OCI-M2 (cell line): ENCODE measurements around the gene RPL27.
A peak's percentile ranks its signal among the peaks of the same experiment; 100 is the strongest.
"Not testable (repeated sequence)": the region's sequence is repeated elsewhere in the genome, so short reads cannot be mapped to it uniquely, and the experiment has no call there.

Experiments
- DNase-seq: peaks from one replicate; lab custom pipeline; 2025; ENCODE audit not compliant: unreplicated experiment; lab: John Stamatoyannopoulos, UW

Gene RPL27

GRCh38 chr17:42997984-42998938, at the start of gene RPL27:
Gene RPL27, plus strand, starts transcription at chr17:42998419. Its CDS starts 332 bp downstream, at chr17:42998751.
- DNase-seq, result peak; percentile 95

GRCh38 chr17:42950044-42950783, 48.0 kb upstream of the RPL27 start:
- DNase-seq, result no peak

- no peak for DNase-seq
Measured at GRCh38 chr17:42953669-42954068, 44.5 kb upstream of the RPL27 start.

DNA sequence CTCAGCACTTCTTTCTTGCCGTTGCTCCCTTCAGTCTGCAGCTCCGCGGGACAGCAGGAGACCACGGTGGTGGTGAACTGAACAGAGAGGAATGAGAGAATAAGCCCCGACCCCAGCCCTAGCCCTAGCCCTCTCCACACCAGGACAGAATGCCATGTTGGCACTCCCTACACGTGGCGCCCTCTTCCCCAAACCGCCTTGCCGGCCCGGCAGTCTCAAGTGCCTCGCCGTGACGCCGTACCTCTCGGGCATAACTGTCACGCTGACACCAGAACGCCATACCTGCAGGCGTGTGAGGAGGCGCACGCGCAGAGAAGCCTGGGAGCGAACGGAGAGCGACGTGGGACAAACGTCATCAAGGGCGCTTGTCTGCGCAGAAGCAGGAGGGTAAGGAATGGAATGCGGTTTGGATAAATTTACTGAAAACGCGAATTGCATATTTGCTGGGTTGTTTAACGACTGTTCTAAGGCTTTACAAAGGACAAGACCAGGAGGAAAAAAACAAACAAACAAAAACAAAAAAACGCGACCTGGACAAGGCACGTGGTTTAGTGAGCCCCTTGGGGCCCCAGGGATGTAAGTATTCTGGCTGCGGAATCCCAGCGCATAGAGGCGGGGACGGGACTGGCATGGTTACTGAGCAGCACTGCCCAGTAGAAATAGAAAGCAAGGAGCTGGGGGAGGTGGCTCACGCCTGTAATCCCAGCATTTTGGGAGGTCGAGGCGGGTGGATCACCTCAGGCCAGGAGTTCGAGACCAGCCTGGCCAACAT, 33.9 kb upstream of the RPL27 start, which contains the start of gene AARSD1:
AARSD1 (minus strand) TSS at position 294 of the 772 bp plus-strand sequence; CDS start at position 280, 14 bp downstream.
- no peak for DNase-seq

GRCh38 chr17:42967925-42968324, 30.3 kb upstream of the RPL27 start:
- DNase-seq, result no peak

GRCh38 chr17:42969001-42969581, 29.1 kb upstream of the RPL27 start:
- DNase-seq, result no peak

GRCh38 chr17:42971589-42971988, 26.6 kb upstream of the RPL27 start:
- no peak for DNase-seq

- not testable (repeated sequence) for DNase-seq
Measured at GRCh38 chr17:42973323-42973722, 24.9 kb upstream of the RPL27 start.

- DNase-seq, result no peak
Measured at GRCh38 chr17:42975265-42975664, 23.0 kb upstream of the RPL27 start.

DNA sequence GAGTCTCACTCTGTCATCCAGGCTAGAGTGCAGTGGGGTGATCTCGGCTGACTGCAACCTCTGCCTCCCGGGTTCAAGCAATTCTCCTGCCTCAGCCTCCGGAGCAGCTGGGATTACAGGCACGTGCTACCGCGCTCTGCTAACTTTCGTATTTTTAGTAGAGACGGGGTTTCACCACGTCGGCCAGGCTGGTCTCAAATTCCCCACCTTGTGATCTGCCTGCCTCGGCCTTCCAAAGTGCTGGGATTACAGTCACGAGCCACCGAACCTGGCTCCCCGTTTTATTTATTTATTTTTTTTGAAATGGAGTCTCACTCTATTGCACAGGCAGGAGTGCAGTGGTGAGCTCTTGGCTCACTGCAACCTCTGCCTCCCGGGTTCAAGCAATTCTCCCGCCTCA, 22.5 kb upstream of the RPL27 start:
- DNase-seq, result not testable (repeated sequence)

- no peak for DNase-seq
Measured at GRCh38 chr17:42979511-42980273, 18.5 kb upstream of the RPL27 start, which contains the start of gene PTGES3L. Gene PTGES3L, minus strand, starts transcription at chr17:42980080. Its CDS starts 27 bp downstream, at chr17:42980053.

DNA sequence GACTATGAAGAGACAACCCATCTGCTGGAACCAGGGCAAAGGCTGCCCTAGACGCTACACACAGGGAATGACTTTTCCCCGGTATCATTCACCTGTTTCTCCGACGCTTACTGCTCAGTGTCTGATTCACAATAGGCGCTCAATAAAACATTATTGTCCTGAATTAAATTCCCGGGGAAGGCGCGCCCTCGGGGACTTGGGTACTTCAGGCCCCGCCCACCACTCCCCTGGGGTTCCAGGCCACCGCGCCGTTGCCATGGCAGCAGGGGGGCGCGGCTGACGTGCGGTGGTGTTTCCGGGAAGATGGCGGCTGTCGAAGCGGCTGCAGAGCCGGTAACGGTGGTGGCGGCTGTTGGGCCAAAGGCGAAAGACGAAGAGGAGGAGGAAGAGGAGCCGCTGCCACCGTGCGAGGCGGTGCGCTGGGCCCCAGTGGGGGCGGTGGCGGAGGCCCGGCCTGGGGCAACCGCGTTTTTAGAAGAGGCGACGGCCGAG, 17.9 kb upstream of the RPL27 start, which contains the start of gene RUNDC1:
RUNDC1 (plus strand) TSS at position 292 of the 492 bp plus-strand sequence; CDS start at position 304, 12 bp downstream.
- no peak for DNase-seq

DNA sequence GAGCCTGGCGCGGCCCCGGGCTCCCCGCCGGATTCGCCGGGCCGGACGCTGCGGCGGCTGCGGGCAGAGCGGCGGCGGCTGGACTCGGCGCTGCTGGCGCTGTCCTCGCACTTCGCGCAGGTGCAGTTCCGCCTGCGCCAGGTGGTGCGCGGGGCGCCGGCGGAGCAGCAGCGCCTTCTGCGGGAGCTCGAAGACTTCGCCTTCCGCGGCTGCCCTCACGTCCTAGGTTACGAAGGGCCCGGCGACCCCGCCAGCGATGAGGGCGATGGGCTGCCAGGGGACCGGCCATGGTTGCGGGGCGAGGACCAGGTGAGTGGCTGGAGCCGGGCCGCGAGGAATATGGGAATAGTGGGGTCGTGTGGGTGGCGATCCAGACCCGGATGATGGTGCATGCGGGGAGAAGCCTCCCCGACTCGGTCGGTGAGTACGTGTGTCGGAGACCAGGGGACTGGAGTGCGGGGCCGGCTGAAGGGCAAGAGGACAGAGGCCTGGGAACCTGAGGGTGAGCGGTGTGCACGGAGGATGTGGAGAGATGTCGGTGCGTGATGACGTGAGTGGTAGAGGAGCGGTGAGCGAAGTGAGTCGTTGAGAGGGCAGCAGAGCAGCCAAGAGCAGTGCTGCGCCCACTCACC, 17.3 kb upstream of the RPL27 start:
- DNase-seq, result no peak

DNA sequence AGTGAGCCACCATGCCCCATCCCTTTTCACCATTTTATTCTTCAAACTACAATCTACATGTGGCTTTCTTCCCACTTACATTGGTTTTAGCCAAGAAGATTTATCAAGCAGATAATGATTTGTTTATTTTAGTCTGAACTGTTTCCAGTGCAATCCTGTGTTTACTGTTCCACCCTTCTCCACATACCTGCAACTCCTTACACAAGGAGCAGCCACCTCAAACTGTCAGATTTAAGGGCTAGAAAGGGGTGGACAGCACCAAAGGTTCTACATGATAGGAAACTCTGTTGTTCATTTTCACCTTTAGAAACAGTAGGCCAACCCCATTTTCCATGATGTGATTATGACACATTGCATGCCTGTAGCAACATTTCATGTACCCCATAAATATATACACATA, 16.0 kb upstream of the RPL27 start:
- DNase-seq, result no peak

- no peak for DNase-seq
Measured at GRCh38 chr17:42985225-42985624, 13.0 kb upstream of the RPL27 start.

GRCh38 chr17:42989141-42989540, 9.1 kb upstream of the RPL27 start:
- DNase-seq, result no peak

DNA sequence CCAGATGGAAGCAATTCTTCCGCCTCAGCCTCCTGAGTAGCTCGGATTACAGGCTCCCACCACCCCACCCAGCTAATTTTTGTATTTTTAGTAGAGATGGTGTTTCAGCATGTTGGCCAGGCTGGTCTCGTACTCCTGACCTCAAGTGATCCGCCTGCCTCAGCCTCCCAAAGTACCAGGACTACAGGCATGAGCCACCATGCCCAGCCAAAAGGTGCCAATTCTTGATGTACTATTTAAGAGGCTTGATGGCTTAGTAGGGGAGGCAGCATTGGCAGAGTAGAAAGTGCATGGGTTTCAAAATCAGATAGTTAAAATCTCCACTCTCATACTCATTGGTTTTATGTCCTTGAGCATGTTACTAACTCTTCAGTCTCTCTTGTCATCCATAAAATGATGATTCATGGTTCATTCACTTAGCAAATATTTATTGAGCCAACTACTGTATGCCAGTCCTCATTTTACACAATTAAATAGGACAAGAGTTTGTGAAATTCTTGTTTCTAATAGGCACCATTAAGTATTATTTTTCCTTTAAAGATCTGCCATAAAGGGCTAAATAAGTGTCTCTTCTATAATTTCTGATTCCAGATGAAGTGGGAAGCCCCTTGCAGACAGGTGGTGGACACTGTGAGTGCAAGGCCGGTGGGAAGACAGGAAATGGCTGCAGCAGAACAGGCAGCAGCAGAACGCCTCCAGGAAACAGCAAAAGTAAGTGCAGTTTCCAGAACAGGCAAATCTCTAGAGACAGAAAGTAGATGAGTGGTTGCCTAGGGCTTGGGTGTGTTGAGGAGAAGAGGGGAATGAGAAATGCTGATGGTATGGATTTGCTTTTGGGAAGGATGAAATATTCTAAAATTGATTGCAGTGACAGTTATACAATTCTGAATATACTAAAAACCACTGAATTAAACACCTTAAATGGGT, 8.2 kb upstream of the RPL27 start:
- no peak for DNase-seq

GRCh38 chr17:42991471-42991870, 6.7 kb upstream of the RPL27 start:
- DNase-seq, result no peak
